SH-SY5Y (cell line): ENCODE measurements around the gene CNTFR.
A peak's percentile ranks its signal among the peaks of the same experiment; 100 is the strongest.

Source experiments
- GATA2 ChIP-seq: IDR thresholded peaks from 2 replicates; pipeline ENCODE4 v1.6.1; 2011; ENCODE audit warnings: mild to moderate bottlenecking, low read depth, low read length
- GATA3 ChIP-seq: IDR thresholded peaks from 2 replicates; pipeline ENCODE4 v1.6.1; 2011; ENCODE audit warnings: low read depth, mild to moderate bottlenecking, low read length, moderate library complexity

- no peak for TF ChIP-seq GATA3
- peak; percentile 71 for TF ChIP-seq GATA2
Observed at GRCh38 chr9:34579104-34579807, 10.3 kb downstream of the CNTFR start.
